ENCODE measurements around the gene NFIB. TPM values are rescaled to one million over a fixed set of nuclear protein-coding genes. Genes with fewer than 3 reads are reported as not detected.

NFIB gene
- polyA plus RNA-seq, 2 of the 4 experiments (the other 2 are of a cell fraction), result 10.7 to 21.7 TPM

DNA sequence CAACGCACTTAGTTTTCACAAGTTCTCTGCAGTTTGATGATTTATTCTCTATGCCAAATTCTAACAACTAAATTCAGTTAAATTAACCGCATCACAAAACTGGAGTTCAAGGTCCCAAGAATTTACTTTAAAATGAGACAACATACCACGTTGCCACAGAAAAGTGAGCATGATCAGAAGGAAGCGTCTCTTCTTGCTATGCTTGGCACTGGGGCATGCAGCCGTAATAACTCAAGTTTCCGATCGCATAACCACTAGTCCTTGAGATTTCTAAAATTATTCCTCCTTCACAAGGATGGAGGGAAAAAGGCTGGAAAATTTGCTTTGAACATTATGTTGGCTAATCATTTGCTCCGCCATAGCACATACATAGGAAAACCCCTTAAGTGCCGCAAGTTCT, 13.9 kb downstream of the NFIB start (continued):
- no peak for TF ChIP-seq RAD21 (conservative IDR thresholded peaks at IDR 0.05 in 1 of 2, IDR thresholded peaks at IDR 0.05 in 1 of 2)
- no peak for TF ChIP-seq TP53 (CRISPR knock-in tag; IDR thresholded peaks at IDR 0.05)
- no peak for TF ChIP-seq EHMT2 (IDR thresholded peaks at IDR 0.05; ENCODE audit: low read depth)
- no peak for TF ChIP-seq POLR2AphosphoS2 (conservative IDR thresholded peaks at IDR 0.05; ENCODE audit: low read length)
- no peak for TF ChIP-seq ZSCAN20 (CRISPR knock-in tag; IDR thresholded peaks at IDR 0.05)
- TF ChIP-seq POLR2A (IDR thresholded peaks at IDR 0.05; ENCODE audit: low read length), result no peak

DNA sequence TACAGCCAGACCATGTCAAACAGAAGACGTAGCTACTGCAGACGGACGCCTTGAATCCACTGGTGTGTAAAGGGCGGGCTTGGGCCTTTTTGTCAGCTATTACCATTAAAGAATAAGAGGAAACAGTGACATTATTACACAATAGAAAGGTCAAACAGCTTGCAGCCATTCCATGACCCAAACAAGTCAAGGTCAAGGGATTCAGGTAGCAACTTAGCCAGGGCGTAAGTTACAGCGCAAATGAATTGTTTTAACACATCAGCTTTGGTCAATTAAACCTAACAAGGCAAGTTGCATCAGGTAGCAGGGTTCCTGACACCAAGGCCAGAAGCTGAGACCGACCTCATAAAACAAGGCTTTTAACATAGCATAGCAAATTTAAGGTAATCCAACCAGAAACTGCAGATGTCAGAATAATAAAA, 15.3 kb downstream of the NFIB start:
- no peak for DNase-seq (ENCODE audit: low read depth in 1 of 2, low spot score in 1 of 2)
- POLR2A ChIA-PET, result no interaction called here
- WGBS (ENCODE audit: missing lambda C conversion rate), result 80% methylated on average over 6 of the region's 7 CpGs
- Histone ChIP-seq H3K4me3 (no peak overlapping the region), H3K4me2 (no peak overlapping the region), H3K9me3 (no peaks in the 10 kb centered on the region), H3K4me1 (peaks cover 47% of the 10 kb centered on the region), H3K27ac (no peak overlapping the region)
- FAIRE-seq, result no peak
- CTCF ChIA-PET, result interaction anchor here (1.3 to 1.5 kb wide), 3 partner anchors 9 to 64 kb away, joined by 3 to 6 read pairs (median 4); no protein-coding TSS in a partner anchor
- TF ChIP-seq JUN (IDR thresholded peaks at IDR 0.05) (no peak), NPAS2 (CRISPR knock-in tag; IDR thresholded peaks at IDR 0.05; ENCODE audit: borderline replicate concordance) (no peak), EHMT2 (IDR thresholded peaks at IDR 0.05; ENCODE audit: low read depth) (no peak), RNF2 (IDR thresholded peaks at IDR 0.05; ENCODE audit: borderline replicate concordance, low read depth) (no peak), TP53 (CRISPR knock-in tag; IDR thresholded peaks at IDR 0.05) (no peak), ZSCAN20 (CRISPR knock-in tag; IDR thresholded peaks at IDR 0.05) (no peak)
- TF ChIP-seq, protein P1, sequence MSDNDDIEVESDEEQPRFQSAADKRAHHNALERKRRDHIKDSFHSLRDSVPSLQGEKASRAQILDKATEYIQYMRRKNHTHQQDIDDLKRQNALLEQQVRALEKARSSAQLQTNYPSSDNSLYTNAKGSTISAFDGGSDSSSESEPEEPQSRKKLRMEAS (IDR thresholded peaks at IDR 0.05), result no peak
- TF ChIP-seq, protein P2, sequence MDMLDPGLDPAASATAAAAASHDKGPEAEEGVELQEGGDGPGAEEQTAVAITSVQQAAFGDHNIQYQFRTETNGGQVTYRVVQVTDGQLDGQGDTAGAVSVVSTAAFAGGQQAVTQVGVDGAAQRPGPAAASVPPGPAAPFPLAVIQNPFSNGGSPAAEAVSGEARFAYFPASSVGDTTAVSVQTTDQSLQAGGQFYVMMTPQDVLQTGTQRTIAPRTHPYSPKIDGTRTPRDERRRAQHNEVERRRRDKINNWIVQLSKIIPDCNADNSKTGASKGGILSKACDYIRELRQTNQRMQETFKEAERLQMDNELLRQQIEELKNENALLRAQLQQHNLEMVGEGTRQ (IDR thresholded peaks at IDR 0.05), result no peak
- TF ChIP-seq, protein P3, sequence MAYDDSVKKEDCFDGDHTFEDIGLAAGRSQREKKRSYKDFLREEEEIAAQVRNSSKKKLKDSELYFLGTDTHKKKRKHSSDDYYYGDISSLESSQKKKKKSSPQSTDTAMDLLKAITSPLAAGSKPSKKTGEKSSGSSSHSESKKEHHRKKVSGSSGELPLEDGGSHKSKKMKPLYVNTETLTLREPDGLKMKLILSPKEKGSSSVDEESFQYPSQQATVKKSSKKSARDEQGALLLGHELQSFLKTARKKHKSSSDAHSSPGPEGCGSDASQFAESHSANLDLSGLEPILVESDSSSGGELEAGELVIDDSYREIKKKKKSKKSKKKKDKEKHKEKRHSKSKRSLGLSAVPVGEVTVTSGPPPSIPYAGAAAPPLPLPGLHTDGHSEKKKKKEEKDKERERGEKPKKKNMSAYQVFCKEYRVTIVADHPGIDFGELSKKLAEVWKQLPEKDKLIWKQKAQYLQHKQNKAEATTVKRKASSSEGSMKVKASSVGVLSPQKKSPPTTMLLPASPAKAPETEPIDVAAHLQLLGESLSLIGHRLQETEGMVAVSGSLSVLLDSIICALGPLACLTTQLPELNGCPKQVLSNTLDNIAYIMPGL (CRISPR knock-in tag; IDR thresholded peaks at IDR 0.05; ENCODE audit: borderline replicate concordance), result no peak
- TF ChIP-seq, protein P4, sequence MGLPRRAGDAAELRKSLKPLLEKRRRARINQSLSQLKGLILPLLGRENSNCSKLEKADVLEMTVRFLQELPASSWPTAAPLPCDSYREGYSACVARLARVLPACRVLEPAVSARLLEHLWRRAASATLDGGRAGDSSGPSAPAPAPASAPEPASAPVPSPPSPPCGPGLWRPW (IDR thresholded peaks at IDR 0.05), result no peak
- no peak for ATAC-seq

DNA sequence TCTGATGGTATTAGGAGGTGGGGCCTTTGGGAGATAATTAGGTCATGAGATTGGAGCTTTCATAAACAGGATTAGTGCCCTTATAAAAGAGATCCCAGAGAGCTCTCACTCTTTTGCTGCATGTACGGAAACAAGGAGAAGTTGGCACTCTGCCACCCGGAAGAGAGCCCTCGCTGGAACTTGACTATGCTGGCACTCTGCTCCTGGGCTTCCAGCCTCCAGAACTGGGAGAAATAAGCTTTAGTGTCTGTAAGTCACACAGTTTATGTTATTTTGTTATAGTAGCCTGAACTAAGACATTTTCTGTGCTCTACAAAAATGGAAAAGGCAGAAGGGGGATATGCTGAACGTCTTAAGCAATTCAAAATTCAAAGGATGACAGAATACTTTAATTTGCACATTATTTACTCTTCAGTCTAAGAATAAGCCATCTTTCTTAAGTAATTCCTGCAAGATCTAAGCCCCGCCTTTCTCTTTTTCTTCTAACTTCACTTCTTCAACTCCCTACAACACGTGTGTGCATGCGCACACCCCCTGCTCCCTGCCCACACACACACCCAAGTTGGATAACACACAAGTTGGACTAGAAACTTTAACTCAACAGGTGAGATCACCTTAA, 17.3 kb downstream of the NFIB start:
- Histone ChIP-seq H3K27ac (no peak overlapping the region), H3K4me3 (no peak overlapping the region), H3K4me2 (no peak overlapping the region), H3K4me1 (peaks cover 35% of the 10 kb centered on the region), H3K9me3 (no peaks in the 10 kb centered on the region)
- TF ChIP-seq SMC3 (IDR thresholded peaks at IDR 0.05) (no peak), SREBF2 (IDR thresholded peaks at IDR 0.05) (no peak), MYC (IDR thresholded peaks at IDR 0.05; ENCODE audit: borderline replicate concordance, low read length) (no peak), TP53 (CRISPR knock-in tag; IDR thresholded peaks at IDR 0.05) (no peak), EP300 (IDR thresholded peaks at IDR 0.05) (no peak), NR3C1 (IDR thresholded peaks at IDR 0.05) (no peak)
- 93% methylated on average over 7 of the region's 7 CpGs for WGBS (ENCODE audit: missing lambda C conversion rate)
- FAIRE-seq (no peak), DNase-seq (ENCODE audit: low read depth in 1 of 2, low spot score in 1 of 2) (no peak), ATAC-seq (no peak)
- CTCF ChIA-PET, result no interaction called here
- POLR2A ChIA-PET, result no interaction called here

DNA sequence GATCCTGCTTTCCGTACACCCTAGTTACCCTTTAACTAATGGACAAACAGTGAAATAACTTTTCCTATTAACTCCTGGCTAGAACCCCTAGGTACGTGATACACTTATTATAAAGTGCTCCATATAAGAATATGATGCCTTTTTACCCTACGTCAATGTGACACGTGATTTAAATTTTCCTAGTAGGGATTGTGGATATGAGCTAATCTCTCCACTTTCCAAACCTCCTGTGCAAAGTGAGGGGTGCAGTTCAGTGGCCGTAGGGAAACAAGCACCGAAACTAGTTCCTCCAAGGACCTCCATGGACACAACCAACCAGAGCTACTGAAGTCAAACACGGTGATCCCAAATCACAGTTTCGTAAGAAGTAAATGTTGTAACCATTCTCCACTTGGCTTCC, 19.3 kb downstream of the NFIB start:
- ATAC-seq, result no peak
- 86% methylated on average over 8 of the region's 8 CpGs for WGBS (ENCODE audit: missing lambda C conversion rate)
- FAIRE-seq, result no peak
- POLR2A ChIA-PET, result no interaction called here
- TF ChIP-seq NPAS2 (CRISPR knock-in tag; IDR thresholded peaks at IDR 0.05; ENCODE audit: borderline replicate concordance) (no peak), RCOR1 (IDR thresholded peaks at IDR 0.05; ENCODE audit: low read depth, low read length) (no peak), ZNF302 (CRISPR knock-in tag; IDR thresholded peaks at IDR 0.05) (no peak), KDM1A (IDR thresholded peaks at IDR 0.05; ENCODE audit: low read depth) (no peak), BHLHE40 (IDR thresholded peaks at IDR 0.05; ENCODE audit: low read depth, low read length) (no peak)
- TF ChIP-seq, protein P3 (CRISPR knock-in tag; IDR thresholded peaks at IDR 0.05; ENCODE audit: borderline replicate concordance), result no peak
- Histone ChIP-seq H3K4me3 (no peak overlapping the region), H3K4me2 (no peak overlapping the region), H3K9me3 (no peaks in the 10 kb centered on the region), H3K27ac (no peak overlapping the region), H3K4me1 (peaks cover 30% of the 10 kb centered on the region)
- CTCF ChIA-PET, result interaction anchor here (0.8 kb wide), 1 partner anchor 20 kb away, joined by 3 read pairs; no protein-coding TSS in a partner anchor
- no peak for DNase-seq (ENCODE audit: low read depth in 1 of 2, low spot score in 1 of 2)

Data from A549 (cell line).